ENCODE data around the gene KANSL1. TPM values are rescaled to one million over a fixed set of nuclear protein-coding genes. Genes with fewer than 3 reads are reported as not detected.

Gene KANSL1
- total and polyA plus RNA-seq, 4 donors = 16.2 to 189 (median 47.4) TPM

DNA sequence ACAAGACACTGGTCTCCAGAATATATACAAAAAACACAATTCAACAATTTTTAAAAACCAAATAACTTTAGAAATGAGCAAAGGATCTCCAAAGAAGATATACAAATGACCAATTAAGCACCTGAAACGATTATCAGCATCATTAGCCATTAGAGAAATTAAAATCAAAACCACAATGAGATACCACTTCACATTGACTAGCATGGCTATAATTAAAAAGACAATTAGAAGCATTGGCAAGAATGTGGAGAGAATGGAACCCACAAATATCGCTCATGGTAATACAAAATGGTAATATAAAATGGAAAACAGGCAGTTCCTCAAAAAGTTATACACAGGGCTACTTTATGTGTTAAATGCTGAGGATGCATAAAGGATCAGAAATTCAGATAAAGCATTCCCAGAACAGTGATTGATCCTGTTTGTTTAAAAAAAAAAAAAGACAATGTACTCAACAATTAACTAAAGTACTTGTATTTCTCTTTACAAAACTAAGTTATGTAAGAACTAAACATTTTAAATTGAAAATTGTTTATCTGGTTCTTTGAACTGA lies 52.5 kb downstream of the KANSL1 start:
- no peak for TF ChIP-seq CTCF (IDR thresholded peaks at IDR 0.05; ENCODE audit: control extremely low read depth, extremely low read depth)
- DNase-seq = no peak
- H3K27ac ChIP-seq (ENCODE audit: low read depth in 1 of 2, low read length in 1 of 2) = no peak overlapping the region
- no peak overlapping the region for H3K9ac ChIP-seq (ENCODE audit: insufficient read depth in 1 of 2, low read length in 2 of 2)
- no peaks in the 10 kb centered on the region for H3K36me3 ChIP-seq (ENCODE audit: control insufficient read depth in 4 of 4, insufficient read depth in 4 of 4, low read length in 4 of 4)
- WGBS, 2 donors = 95 to 96% methylated on average over 2 of the region's 2 CpGs
- H3K27me3 ChIP-seq (ENCODE audit: control insufficient read depth in 3 of 3, insufficient read depth in 3 of 3, low read length in 2 of 3) = no peaks in the 10 kb centered on the region
- no peak overlapping the region for H3K4me3 ChIP-seq
- peaks cover 0 to 44% (median 2%) of the 10 kb centered on the region in 5 donors for H3K4me1 ChIP-seq (ENCODE audit: control insufficient read depth in 5 of 5, insufficient read depth in 5 of 5, low read length in 5 of 5)
- no peak for ATAC-seq (ENCODE audit: insufficient read depth, low FRiP score)
- no peaks in the 10 kb centered on the region for H3K9me3 ChIP-seq (ENCODE audit: control insufficient read depth in 4 of 4, insufficient read depth in 3 of 4, low read length in 3 of 4)

DNA sequence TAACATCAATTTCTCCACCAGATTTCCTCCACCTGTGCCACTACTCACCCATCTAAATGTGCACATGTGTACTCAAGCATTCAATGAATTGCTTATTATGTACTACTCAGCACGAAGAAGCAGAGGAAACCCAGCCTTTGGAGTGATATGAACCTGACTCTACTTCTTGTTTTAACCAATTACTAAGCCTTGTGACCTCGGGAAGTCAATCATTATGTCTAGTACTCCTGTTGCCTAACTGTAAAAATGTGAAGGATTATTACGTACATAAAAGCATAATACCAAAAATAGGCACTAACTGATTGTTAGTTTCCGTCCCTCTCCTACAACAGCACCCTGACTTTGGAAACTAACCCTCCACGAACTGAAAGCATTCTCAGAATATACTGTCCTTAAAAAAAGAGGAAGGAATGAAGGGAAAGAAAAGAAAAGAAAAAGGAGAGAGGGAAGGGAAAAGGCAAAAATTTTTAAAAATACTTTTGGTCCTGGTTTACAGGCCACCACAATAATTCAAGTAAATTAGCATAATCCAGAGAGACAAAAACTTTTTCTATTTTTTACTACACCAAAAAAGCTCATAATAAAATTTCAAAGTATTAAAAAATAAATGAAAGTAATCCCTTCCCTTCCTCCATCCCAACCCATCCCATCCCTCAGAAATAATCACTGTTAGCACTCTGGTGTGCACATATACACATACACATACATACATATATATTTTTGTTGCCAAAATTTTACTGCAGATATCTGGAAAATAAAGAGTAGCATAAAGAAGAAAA lies 53.6 kb downstream of the KANSL1 start:
- H3K4me1 ChIP-seq (ENCODE audit: control insufficient read depth in 5 of 5, insufficient read depth in 5 of 5, low read length in 5 of 5) = peaks cover 0 to 48% (median 2%) of the 10 kb centered on the region in 5 donors
- H3K9ac ChIP-seq (ENCODE audit: insufficient read depth in 1 of 2, low read length in 2 of 2) = no peak overlapping the region
- H3K4me3 ChIP-seq = no peak overlapping the region
- DNase-seq (no peak), ATAC-seq (ENCODE audit: insufficient read depth, low FRiP score) (no peak)
- no peaks in the 10 kb centered on the region for H3K36me3 ChIP-seq (ENCODE audit: control insufficient read depth in 4 of 4, insufficient read depth in 4 of 4, low read length in 4 of 4)
- no peaks in the 10 kb centered on the region for H3K27me3 ChIP-seq (ENCODE audit: control insufficient read depth in 3 of 3, insufficient read depth in 3 of 3, low read length in 2 of 3)
- H3K9me3 ChIP-seq (ENCODE audit: control insufficient read depth in 4 of 4, insufficient read depth in 3 of 4, low read length in 3 of 4) = no peaks in the 10 kb centered on the region
- TF ChIP-seq CTCF (IDR thresholded peaks at IDR 0.05; ENCODE audit: control extremely low read depth, extremely low read depth) = no peak
- WGBS, 2 donors = 22 to 32% methylated on average over 5 of the region's 5 CpGs
- no peak overlapping the region for H3K27ac ChIP-seq (ENCODE audit: low read depth in 1 of 2, low read length in 1 of 2)

DNA sequence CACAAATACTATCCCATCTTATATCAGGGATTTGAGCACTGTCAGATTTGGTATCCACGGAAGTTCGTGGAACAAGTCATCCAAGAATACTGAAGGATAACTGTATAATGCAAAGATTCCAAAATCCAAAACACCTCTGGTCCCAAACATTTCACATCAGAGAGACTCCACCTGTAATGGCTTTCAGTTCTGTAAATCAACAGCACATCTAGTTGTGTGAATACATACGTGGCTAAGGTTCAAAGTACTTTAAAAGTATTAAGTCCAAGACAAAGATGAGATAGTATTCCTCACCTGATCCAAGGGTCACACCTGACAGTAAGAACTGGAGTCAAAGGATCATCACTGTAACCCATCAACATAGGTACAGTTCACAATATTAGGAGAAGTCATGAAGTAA lies 54.8 kb downstream of the KANSL1 start:
- no peak overlapping the region for H3K4me3 ChIP-seq
- WGBS, 2 donors = 78 to 86% methylated on average over 3 of the region's 3 CpGs
- H3K27ac ChIP-seq (ENCODE audit: low read depth in 1 of 2, low read length in 1 of 2) = no peak overlapping the region
- no peaks in the 10 kb centered on the region for H3K36me3 ChIP-seq (ENCODE audit: control insufficient read depth in 4 of 4, insufficient read depth in 4 of 4, low read length in 4 of 4)
- H3K4me1 ChIP-seq (ENCODE audit: control insufficient read depth in 5 of 5, insufficient read depth in 5 of 5, low read length in 5 of 5) = peaks cover 0 to 43% (median 0%) of the 10 kb centered on the region in 5 donors
- DNase-seq = no peak
- H3K9ac ChIP-seq (ENCODE audit: insufficient read depth in 1 of 2, low read length in 2 of 2) = no peak overlapping the region
- H3K27me3 ChIP-seq (ENCODE audit: control insufficient read depth in 3 of 3, insufficient read depth in 3 of 3, low read length in 2 of 3) = no peaks in the 10 kb centered on the region
- no peak for ATAC-seq (ENCODE audit: insufficient read depth, low FRiP score)
- TF ChIP-seq CTCF (IDR thresholded peaks at IDR 0.05; ENCODE audit: control extremely low read depth, extremely low read depth) = no peak
- H3K9me3 ChIP-seq (ENCODE audit: control insufficient read depth in 4 of 4, insufficient read depth in 3 of 4, low read length in 3 of 4) = no peaks in the 10 kb centered on the region
